K562 (cell line): Measurements from ENCODE around the gene SEPHS2. TPM values are rescaled to one million over a fixed set of nuclear protein-coding genes. Genes with fewer than 3 reads are reported as not detected.

Experiments used
- CHAMP1 ChIP-seq: fragments of 450-650 bp; IDR thresholded peaks from 2 replicates; pipeline ENCODE4 v1.6.1; 2016; ENCODE audit warnings: mild to moderate bottlenecking
- CTCF ChIP-seq, 3 experiments: IDR thresholded peaks in 2 of 3; conservative IDR thresholded peaks in 1 of 3; 2 replicates each; pipeline ENCODE4 v1.5.1; 2011 to 2012; ENCODE audit warnings: low read length in 3 of 3, mild to moderate bottlenecking in 3 of 3, control low read depth in 2 of 3, improper control_type of control experiment in 1 of 3, inconsistent platforms in 1 of 3, low read depth in 1 of 3, mixed read lengths in 1 of 3, moderate library complexity in 1 of 3; ENCODE audit not compliant: insufficient read depth in 2 of 3
- DEAF1 ChIP-seq: fragments of 450-650 bp; formaldehyde crosslinking; IDR thresholded peaks from 2 replicates; pipeline ENCODE4 v1.4.0; 2020; ENCODE audit warnings: mild to moderate bottlenecking, moderate library complexity
- FOXP1 ChIP-seq: sonication (generic); formaldehyde crosslinking; IDR thresholded peaks from 2 replicates; pipeline ENCODE4 v1.8.0; 2022; ENCODE audit warnings: mild to moderate bottlenecking, missing genetic modification reagents
- KLF6 ChIP-seq: fragments of 250-450 bp; sonication (Bioruptor Pico); IDR thresholded peaks from 2 replicates; pipeline ENCODE4 v1.4.0; 2020; ENCODE audit warnings: mild to moderate bottlenecking, moderate library complexity, borderline replicate concordance
- L3MBTL2 ChIP-seq: fragments of 450-650 bp; IDR thresholded peaks from 2 replicates; pipeline ENCODE4 v1.6.1; 2016; ENCODE audit warnings: mild to moderate bottlenecking, moderate library complexity
- NFE2 ChIP-seq: IDR thresholded peaks from 2 replicates; pipeline ENCODE4 v1.6.1; 2014; ENCODE audit warnings: antibody characterized with exemption, low read depth
- PRPF4 ChIP-seq: fragments of 200-400 bp; formaldehyde crosslinking; IDR thresholded peaks from one replicate; pipeline ENCODE4 v1.6.1; 2017; ENCODE audit warnings: low read length, low read depth, mild to moderate bottlenecking; ENCODE audit not compliant: insufficient read depth, poor library complexity, severe bottlenecking
- SAFB ChIP-seq: fragments of 200-400 bp; formaldehyde crosslinking; IDR thresholded peaks from 2 replicates; pipeline ENCODE4 v1.6.1; 2017; ENCODE audit warnings: low read depth, low read length, borderline replicate concordance
- TAF1 ChIP-seq: IDR thresholded peaks from 2 replicates; pipeline ENCODE4 v1.6.1; 2011; ENCODE audit warnings: mild to moderate bottlenecking, low read length, moderate library complexity; ENCODE audit not compliant: insufficient read depth, control insufficient read depth, severe bottlenecking; ENCODE audit errors: extremely low read depth
- ZFP91 ChIP-seq: sonication (generic); formaldehyde crosslinking; IDR thresholded peaks from 2 replicates; pipeline ENCODE4 v1.8.0; 2022; ENCODE audit warnings: mild to moderate bottlenecking, missing genetic modification reagents
- ZNF124 ChIP-seq: sonication (generic); formaldehyde crosslinking; IDR thresholded peaks from 2 replicates; pipeline ENCODE4 v1.8.1; 2022; ENCODE audit warnings: missing genetic modification reagents
- ZNF143 ChIP-seq: sonication (generic); formaldehyde crosslinking; IDR thresholded peaks from 2 replicates; pipeline ENCODE4 v1.9.0; 2022; ENCODE audit warnings: mild to moderate bottlenecking, missing genetic modification reagents
- ZNF253 ChIP-seq: fragments of 250-450 bp; sonication (Bioruptor Pico); conservative IDR thresholded peaks from 2 replicates; pipeline ENCODE4 v1.6.1; 2021; ENCODE audit warnings: mild to moderate bottlenecking
- ZNF277 ChIP-seq: fragments of 250-450 bp; sonication (Bioruptor Pico); IDR thresholded peaks from 2 replicates; pipeline ENCODE4 v1.8.0; 2022; ENCODE audit warnings: inconsistent platforms, mild to moderate bottlenecking, moderate library complexity, borderline replicate concordance
- ZNF695 ChIP-seq: fragments of 450-650 bp; formaldehyde crosslinking; IDR thresholded peaks from 2 replicates; pipeline ENCODE4 v1.4.0; 2020; ENCODE audit warnings: mild to moderate bottlenecking, moderate library complexity
- ZNF764 ChIP-seq: fragments of 250-450 bp; sonication (Bioruptor Pico); IDR thresholded peaks from 2 replicates; pipeline ENCODE4 v1.4.0; 2020; ENCODE audit warnings: low read depth, mild to moderate bottlenecking, moderate library complexity
- polyA plus RNA-seq, 8 experiments: library from polyadenylated mRNA; depleted of rRNA in 4 of 8; stranded (reverse) in 5 of 8; unstranded in 3 of 8; fragments of >200 nt; fragmentation: Nextera tagmentation in 2 of 8; fragmentation: Illumina TruSeq in 1 of 8; extraction: Ambion mirVana in 2 of 8; extraction: Trizol in 1 of 8; gene quantifications; 2 replicates each; pipeline versions ENCODE4 v1.2.1 to v1.2.3, GENCODE V29; 2011 to 2014; ENCODE audit warnings: inconsistent platforms in 1 of 8, missing spikeins in 1 of 8
- total RNA-seq, 7 experiments: library from RNA; depleted of rRNA in 6 of 7; stranded (reverse); fragments of >200 nt in 6 of 7; fragmentation: Illumina TruSeq in 2 of 7; extraction: Trizol in 2 of 7; gene quantifications; 2 replicates each; pipeline versions ENCODE4 v1.2.1 to v1.2.3, GENCODE V29; 2011 to 2021; ENCODE audit warnings: low replicate concordance in 1 of 7

The SEPHS2 gene
- total and polyA plus RNA-seq, 9 of the 15 experiments (the other 6 are each of a cell fraction or from before 2014, with no cell fraction given), result 20.9 to 90.6 (median 43.4) TPM

- no peak for TF ChIP-seq NFE2
- no peak for TF ChIP-seq DEAF1 (CRISPR knock-in tag)
- TF ChIP-seq ZFP91 (CRISPR knock-in tag), result no peak
- TF ChIP-seq ZNF695, result no peak
- TF ChIP-seq CHAMP1, result no peak
- no peak for TF ChIP-seq ZNF277
- peak; percentile 12 to 55 (median 38); a peak in 3 of 6 replicates for TF ChIP-seq CTCF (IDR thresholded peaks at IDR 0.05 in 2 of 3, conservative IDR thresholded peaks at IDR 0.05 in 1 of 3; ENCODE audit: insufficient read depth in 2 of 3, low read depth in 1 of 3, low read length in 3 of 3)
- peak; percentile 53; the same call in 1 of the 2 replicates for TF ChIP-seq L3MBTL2
- TF ChIP-seq KLF6 (CRISPR knock-in tag), result no peak
- TF ChIP-seq PRPF4, result peak; percentile 14
- TF ChIP-seq SAFB, result no peak; the same call in 1 of the 2 replicates
- no peak for TF ChIP-seq ZNF124
- TF ChIP-seq TAF1, result peak; percentile 55
- no peak for TF ChIP-seq ZNF253
- no peak for TF ChIP-seq FOXP1 (CRISPR knock-in tag)
- TF ChIP-seq ZNF764 (CRISPR knock-in tag), result no peak
- no peak for TF ChIP-seq ZNF143 (CRISPR knock-in tag)
Measured at GRCh38 chr16:30395155-30395991, 50.3 kb downstream of the SEPHS2 start, which contains the start of gene ZNF48 (continued).
